ENCODE data around the gene WWOX. TPM values are rescaled to one million over a fixed set of nuclear protein-coding genes. Genes with fewer than 3 reads are reported as not detected.

Gene WWOX
- total RNA-seq, 1 donor = 24.2 TPM

DNA sequence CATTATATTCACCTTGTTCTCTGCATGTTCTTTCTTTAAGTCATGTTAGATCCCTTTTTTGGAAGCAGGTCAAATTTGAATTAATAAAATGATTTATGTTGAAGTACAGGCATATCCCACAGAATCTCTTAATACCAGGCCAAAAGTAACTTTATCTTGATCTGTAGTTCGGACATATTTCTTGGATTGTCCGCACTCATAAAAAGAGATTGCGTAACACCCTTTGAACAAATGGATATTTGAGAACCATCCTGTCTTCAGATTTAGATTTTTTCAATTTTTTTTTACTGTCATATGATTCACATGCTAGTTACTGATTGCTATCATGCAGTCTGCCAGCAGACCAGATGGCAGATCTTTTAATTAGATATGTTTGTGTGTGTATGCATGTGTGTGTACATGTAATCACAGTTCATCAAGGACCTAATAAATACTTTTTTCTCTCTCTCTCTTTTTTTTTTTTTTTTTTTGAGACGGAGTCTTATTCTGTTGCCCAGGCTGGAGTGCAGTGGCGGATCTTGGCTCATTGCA, 352.6 kb downstream of the WWOX start:
- no peak overlapping the region for H3K4me3 ChIP-seq (ENCODE audit: low read depth, low read length)
- DNase-seq (ENCODE audit: low read depth) = no peak
- TF ChIP-seq, protein P1, sequence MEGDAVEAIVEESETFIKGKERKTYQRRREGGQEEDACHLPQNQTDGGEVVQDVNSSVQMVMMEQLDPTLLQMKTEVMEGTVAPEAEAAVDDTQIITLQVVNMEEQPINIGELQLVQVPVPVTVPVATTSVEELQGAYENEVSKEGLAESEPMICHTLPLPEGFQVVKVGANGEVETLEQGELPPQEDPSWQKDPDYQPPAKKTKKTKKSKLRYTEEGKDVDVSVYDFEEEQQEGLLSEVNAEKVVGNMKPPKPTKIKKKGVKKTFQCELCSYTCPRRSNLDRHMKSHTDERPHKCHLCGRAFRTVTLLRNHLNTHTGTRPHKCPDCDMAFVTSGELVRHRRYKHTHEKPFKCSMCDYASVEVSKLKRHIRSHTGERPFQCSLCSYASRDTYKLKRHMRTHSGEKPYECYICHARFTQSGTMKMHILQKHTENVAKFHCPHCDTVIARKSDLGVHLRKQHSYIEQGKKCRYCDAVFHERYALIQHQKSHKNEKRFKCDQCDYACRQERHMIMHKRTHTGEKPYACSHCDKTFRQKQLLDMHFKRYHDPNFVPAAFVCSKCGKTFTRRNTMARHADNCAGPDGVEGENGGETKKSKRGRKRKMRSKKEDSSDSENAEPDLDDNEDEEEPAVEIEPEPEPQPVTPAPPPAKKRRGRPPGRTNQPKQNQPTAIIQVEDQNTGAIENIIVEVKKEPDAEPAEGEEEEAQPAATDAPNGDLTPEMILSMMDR (IDR thresholded peaks at IDR 0.05; ENCODE audit: insufficient read depth, low read length) = no peak

DNA sequence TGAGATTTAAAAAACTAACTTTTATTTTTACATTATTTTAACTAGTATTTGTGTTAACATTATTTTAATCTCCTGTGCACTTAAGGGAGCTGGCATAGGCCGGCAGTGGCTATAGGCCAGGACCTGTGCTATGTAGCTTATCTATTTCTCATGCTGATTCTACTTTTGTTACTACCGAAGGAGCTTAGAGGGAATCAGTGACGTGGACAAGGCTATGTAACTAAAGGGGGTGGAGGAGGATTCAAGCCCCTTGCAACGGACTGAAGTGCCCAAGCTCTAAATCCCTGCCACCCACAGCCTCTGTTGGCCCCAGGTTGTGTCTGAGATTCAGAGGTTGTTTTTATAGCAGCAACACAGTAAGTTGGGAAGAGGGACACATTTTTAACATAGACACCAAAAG, 356.4 kb downstream of the WWOX start:
- no peak for DNase-seq (ENCODE audit: low read depth)
- TF ChIP-seq, protein P1 (IDR thresholded peaks at IDR 0.05; ENCODE audit: insufficient read depth, low read length) = no peak

GRCh38 chr16:78458588-78458987, 359.1 kb downstream of the WWOX start:
- TF ChIP-seq, protein P1 (IDR thresholded peaks at IDR 0.05; ENCODE audit: insufficient read depth, low read length) = no peak
- H3K4me3 ChIP-seq (ENCODE audit: low read depth, low read length) = no peak overlapping the region

More for the DNA sequence above, 356.4 kb downstream of the WWOX start:
- H3K4me3 ChIP-seq (ENCODE audit: low read depth, low read length) = no peak overlapping the region

GRCh38 chr16:78460428-78460827, 361.0 kb downstream of the WWOX start:
- no peak for DNase-seq (ENCODE audit: low read depth)
- TF ChIP-seq, protein P1 (IDR thresholded peaks at IDR 0.05; ENCODE audit: insufficient read depth, low read length) = no peak
- no peak overlapping the region for H3K4me3 ChIP-seq (ENCODE audit: low read depth, low read length)

More at GRCh38 chr16:78458588-78458987, 359.1 kb downstream of the WWOX start:
- DNase-seq (ENCODE audit: low read depth) = no peak

DNA sequence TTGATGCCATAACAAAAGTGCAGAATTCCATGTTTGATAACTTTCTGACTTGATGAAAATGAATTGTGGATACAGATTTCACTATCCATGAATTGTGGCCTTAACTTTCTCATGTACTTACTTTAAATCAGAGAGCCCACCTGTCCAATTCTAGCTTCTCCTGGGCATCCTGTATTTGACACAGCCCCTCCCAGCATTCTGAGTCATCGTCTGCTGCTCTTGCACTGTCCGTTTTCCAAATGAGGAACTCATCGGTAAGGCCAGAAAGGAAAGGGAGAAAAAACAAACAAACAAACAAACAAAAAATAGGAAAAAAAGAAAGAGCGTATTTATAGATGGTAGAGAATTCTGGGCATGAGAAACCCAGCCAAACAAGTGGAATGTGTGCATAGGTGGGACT, 361.6 kb downstream of the WWOX start:
- no peak overlapping the region for H3K4me3 ChIP-seq (ENCODE audit: low read depth, low read length)
- DNase-seq (ENCODE audit: low read depth) = no peak
- TF ChIP-seq, protein P1 (IDR thresholded peaks at IDR 0.05; ENCODE audit: insufficient read depth, low read length) = no peak

GRCh38 chr16:78461496-78462287, 362.2 kb downstream of the WWOX start:
- DNase-seq (ENCODE audit: low read depth) = no peak
- H3K4me3 ChIP-seq (ENCODE audit: low read depth, low read length) = no peak overlapping the region
- TF ChIP-seq, protein P1 (IDR thresholded peaks at IDR 0.05; ENCODE audit: insufficient read depth, low read length) = no peak
